NCI-H1417 (cell line): ENCODE measurements around the gene ADAMTS15.

Experiments used
- DNase-seq, 3 experiments: peaks; one replicate each; lab custom pipeline; 2025; lab: John Stamatoyannopoulos, UW

Gene ADAMTS15, protein sequence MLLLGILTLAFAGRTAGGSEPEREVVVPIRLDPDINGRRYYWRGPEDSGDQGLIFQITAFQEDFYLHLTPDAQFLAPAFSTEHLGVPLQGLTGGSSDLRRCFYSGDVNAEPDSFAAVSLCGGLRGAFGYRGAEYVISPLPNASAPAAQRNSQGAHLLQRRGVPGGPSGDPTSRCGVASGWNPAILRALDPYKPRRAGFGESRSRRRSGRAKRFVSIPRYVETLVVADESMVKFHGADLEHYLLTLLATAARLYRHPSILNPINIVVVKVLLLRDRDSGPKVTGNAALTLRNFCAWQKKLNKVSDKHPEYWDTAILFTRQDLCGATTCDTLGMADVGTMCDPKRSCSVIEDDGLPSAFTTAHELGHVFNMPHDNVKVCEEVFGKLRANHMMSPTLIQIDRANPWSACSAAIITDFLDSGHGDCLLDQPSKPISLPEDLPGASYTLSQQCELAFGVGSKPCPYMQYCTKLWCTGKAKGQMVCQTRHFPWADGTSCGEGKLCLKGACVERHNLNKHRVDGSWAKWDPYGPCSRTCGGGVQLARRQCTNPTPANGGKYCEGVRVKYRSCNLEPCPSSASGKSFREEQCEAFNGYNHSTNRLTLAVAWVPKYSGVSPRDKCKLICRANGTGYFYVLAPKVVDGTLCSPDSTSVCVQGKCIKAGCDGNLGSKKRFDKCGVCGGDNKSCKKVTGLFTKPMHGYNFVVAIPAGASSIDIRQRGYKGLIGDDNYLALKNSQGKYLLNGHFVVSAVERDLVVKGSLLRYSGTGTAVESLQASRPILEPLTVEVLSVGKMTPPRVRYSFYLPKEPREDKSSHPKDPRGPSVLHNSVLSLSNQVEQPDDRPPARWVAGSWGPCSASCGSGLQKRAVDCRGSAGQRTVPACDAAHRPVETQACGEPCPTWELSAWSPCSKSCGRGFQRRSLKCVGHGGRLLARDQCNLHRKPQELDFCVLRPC

DNA sequence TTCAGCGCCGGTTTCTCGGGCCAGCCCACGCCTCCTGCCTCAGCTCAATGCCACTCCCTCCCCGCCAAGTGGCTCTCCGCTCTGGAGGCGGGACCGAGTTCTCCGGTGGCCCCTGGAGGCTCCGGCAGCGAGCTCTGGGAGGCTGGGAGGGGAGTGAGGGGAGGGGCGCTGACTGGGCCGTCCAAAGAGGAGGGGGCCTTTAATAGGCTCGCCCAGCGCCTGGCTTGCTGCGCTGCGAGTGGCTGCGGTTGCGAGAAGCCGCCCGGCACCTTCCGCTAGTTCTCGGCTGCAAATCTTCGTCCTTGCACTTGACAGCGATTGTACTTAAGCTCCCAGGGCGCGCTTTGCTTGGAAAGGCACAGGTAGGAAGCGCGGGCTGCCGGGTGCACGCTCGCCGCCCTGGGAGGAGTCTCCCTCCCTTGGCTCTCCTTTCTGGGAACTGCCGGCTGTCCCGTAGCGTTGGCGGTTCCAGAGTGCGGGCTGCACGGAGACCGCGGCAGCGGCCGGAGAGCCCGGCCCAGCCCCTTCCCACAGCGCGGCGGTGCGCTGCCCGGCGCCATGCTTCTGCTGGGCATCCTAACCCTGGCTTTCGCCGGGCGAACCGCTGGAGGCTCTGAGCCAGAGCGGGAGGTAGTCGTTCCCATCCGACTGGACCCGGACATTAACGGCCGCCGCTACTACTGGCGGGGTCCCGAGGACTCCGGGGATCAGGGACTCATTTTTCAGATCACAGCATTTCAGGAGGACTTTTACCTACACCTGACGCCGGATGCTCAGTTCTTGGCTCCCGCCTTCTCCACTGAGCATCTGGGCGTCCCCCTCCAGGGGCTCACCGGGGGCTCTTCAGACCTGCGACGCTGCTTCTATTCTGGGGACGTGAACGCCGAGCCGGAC, at the start of gene ADAMTS15:
Gene ADAMTS15 (plus strand): TSS at position 230 of the 894 bp plus-strand sequence. CDS start 329 bp downstream, at position 559.
- peak; percentile 72 to 75 (median 74) for DNase-seq

- DNase-seq, result no peak
Measured at GRCh38 chr11:130399196-130399595, 49.2 kb upstream of the ADAMTS15 start.

DNA sequence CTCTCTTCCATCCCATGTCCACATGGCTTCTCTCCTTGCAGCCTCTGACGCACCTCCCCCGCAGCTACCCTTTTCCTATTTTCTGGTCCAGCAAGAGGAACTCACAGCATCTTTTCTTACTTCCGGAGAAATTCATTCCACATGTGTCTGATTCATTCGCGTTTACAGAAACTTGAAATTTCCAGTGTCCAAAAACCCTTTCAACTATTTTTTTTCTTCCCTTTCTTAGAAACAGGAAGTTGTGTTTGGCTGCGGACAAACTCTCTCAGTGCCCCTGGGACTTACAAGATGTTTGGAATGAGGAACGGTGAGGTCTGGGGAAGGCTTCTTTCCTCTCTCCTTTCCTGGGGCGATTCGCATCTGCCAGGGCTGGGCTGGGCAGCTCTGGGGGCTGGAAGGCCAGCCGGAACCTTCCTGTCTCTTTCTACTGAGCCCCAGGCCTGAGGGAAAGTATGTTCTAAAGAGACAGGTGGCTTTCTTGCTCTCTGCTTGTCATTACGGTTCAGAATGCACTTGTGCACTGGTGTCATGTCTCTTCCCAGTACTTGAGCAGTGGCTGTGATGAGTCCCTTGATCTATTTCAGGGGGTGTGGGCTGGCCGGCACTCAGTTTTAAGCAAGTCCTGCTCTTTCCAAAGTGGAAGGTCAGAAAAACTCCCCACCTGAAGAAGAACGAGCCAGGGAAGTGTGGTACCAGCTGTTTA, 47.5 kb upstream of the ADAMTS15 start:
- DNase-seq, result no peak

DNA sequence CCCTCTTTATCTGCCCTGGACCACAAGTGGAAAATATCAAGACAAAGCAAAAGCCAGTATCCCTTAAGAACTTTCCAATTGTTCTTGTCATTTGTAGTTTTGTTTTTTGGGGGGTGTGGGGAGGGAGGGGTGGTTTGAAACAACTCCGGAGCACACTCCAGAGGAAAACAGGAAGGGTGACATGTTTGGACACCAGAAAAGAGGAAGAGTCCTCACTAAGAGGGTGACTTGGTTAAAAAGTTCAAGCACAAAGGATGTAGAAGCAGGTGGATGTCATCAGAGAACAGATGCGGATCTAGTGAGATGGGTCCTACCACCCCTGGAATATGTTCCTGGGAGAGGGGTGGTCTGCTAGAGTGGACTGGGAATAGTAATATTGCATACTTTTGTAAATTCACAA, 45.9 kb upstream of the ADAMTS15 start:
- no peak for DNase-seq

DNA sequence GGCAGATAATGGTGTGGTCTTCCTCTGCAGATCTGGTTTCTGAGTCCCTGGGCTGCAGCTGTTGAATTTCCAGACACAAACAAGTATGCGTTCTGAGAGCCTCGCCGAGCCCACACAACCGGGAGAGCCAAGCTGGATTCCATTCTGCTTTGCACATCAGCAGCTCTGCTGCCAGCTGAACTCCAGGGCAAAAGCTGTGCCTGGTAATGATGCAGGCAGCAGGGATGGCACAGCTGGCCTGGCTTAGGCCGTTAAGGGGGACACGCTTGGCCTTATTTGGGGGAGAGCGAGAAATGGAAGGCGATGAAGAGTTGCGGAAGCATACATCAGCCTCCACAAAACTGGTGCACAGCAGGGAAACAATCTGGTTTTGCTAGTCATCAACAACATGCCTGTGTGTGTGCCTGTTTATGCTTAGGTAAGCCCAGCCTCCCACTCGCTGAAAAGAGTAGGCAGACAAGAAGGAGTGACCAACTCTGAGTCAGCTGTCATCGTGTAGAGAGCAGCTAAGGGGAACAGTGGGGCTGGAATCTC, 45.1 kb upstream of the ADAMTS15 start:
- no peak for DNase-seq

DNA sequence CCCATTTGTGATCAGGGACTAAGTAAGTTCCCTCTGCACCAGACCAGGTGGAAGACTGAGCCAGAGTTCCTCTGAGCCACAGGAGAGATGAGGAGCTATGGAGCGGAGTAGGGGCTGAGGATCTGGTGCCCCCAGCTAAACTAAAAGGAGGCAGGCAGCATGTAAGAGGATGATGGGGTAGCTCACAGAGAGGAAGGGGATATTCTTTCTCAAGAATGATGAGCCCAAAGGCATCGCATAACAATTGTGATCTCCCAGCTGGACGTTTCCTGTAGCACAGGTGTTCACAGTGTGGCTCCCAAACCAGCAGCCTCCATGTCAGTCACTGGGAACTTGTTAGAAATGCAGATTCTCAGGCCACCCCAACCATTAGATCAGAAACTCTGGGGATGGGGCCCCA, 44.5 kb upstream of the ADAMTS15 start:
- no peak for DNase-seq

DNA sequence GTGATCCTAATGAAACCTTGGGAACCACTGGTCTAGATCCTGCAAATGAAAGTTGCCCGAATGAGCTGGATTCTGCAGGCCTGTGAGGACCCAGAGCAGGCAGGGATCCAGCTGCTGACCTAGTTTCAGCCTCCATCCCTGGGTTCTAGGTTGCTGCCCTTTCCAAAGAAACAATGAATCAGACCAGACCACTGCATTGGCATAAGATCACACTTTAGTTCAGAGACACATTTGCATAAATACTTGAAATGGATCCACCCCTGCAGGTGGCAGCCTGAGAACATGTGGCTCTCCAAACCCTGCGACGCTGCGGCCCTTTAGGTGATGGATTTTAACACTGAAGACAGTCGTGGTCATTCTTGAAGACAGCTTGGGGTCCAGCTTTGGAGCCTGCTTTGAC, 43.7 kb upstream of the ADAMTS15 start:
- no peak for DNase-seq

DNA sequence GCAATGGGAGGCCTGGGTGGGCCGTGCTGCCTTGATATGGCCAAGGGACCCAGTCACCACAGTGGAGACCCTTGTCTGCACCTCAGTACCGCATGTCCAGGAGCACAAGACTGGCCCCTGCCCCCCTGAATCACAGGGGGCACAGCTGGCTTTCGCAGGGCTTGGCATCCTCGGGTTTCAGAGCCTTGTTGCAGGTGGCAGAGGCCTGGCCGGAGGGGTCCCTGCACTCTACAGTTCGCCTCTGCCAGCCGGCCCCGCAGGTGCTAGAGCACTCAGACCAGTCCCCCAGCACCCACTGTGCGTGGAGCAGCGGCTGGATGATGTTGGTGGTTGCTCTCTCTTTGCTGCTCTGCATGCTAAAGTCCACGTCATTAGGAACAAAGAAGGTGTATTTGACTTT, 43.0 kb upstream of the ADAMTS15 start:
- DNase-seq, result no peak

GRCh38 chr11:130407978-130408377, 40.5 kb upstream of the ADAMTS15 start:
- no peak for DNase-seq

GRCh38 chr11:130408401-130408890, 40.0 kb upstream of the ADAMTS15 start:
- no peak for DNase-seq

GRCh38 chr11:130408901-130409300, 39.5 kb upstream of the ADAMTS15 start:
- no peak for DNase-seq

GRCh38 chr11:130409594-130410388, 38.7 kb upstream of the ADAMTS15 start:
- no peak for DNase-seq

- DNase-seq, result no peak
Measured at GRCh38 chr11:130411223-130411622, 37.2 kb upstream of the ADAMTS15 start.

DNA sequence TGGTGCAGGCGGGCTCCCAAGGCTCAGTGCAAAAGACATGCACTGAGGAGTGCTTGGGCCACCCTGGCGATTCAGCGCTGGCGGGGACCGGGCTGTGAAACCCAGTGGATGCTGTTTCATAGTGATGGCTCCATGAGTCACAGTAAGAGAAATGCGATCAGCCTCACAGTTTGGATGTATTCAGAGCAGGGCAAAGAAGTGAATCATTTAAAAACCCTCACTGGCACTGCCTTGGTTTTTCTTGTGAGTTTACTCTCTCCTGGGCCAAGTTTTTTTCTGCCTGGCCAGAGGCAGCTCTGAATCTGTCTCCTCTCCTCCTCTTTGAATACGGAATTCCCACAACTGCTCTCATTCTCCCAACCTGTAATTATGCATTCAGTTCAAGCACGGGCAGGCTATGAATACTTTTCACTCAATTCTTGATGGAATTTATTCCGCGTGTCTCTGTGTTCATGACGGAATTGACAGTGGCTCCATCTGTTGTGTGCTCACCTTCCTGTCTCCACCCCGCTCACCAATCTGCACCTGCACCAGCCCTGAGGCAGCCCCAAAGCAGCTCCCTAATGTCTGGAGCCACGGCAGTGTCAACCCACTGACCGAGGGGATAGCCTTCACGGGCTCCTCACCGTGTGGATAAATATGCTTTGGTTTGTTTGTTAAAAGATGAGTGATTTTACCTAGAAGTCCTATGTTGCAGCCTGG, 34.9 kb upstream of the ADAMTS15 start:
- peak in 2 of 3 experiments; percentile 40 to 65 for DNase-seq

DNA sequence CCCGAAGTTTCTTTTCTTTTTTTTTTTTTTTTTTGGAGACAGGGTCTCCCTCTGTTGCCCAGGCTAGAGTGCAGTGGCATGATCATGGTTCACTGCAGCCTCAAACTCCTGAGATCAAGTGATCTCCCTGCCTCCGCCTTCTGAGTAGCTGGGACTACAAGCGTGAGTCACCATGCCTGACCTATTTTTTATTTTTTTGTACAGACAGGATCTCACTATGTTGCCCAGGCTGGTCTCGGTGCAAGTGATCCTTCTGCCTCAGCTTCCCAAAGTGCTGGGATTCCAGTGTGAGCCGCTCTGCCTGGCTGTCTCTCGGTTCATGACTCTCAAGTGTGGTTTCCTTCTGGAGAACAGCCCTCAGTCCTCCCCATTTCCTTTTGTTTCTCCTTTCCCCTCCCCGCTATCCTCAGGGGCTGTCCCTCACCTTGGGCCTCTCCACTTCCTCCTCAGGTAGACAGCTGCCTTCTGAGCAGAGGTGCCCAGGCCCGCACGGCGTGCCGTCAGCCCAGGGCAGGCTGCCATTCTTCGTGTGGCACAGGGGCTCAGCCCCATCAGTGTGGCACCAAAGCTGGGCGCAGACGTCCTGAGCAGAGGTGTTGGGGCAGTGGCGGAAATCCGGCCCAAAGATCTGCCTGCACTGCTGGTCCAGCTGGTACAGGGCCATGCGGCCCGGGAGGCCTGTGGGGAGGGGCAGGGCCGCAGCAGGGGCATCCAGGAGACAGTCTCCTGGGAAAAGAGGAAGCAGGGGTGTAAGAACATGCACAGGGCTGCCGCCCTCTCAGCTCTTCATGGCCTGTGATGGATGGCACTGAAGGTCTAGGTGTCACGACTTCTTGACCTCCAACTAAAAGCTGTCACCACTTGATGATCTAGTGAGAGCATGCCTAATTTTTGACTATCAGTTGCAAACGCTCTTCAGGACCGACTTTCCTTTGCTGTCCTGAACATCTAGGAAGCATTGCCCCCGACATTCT, 34.1 kb upstream of the ADAMTS15 start:
- DNase-seq, result no peak

GRCh38 chr11:130415731-130416529, 32.5 kb upstream of the ADAMTS15 start:
- no peak for DNase-seq

- no peak for DNase-seq
Measured at GRCh38 chr11:130416530-130416882, 31.9 kb upstream of the ADAMTS15 start.
